DND-41 (cell line): ENCODE results near the gene KCNAB1.
A peak's percentile ranks its signal among the peaks of the same experiment; 100 is the strongest.
"Not testable (repeated sequence)": the region's sequence is repeated elsewhere in the genome, so short reads cannot be mapped to it uniquely, and the experiment has no call there.

Source experiments
- ATAC-seq: fragments of 200-7000 bp; cut with Tn5 transposase; 3 replicates; pipeline ENCODE4 v1.9.1; 2021; ENCODE audit warnings: low read depth; ENCODE audit not compliant: insufficient read depth
- DNase-seq: peaks from one replicate; pipeline ENCODE4 v3.0.0-alpha.2; 2020
- H2AFZ ChIP-seq: 2 replicates; pipeline ENCODE4 v1.6.0; 2012; ENCODE audit warnings: low read depth, low read length
- H3K27ac ChIP-seq: 2 replicates; pipeline ENCODE4 v1.5.1; 2012; ENCODE audit warnings: low read length, inconsistent platforms
- H3K27me3 ChIP-seq: fragments of 200-600 bp; sonication (generic); 2 replicates; pipeline ENCODE4 v1.6.0; 2012; ENCODE audit warnings: low read length, mild to moderate bottlenecking, inconsistent platforms; ENCODE audit not compliant: insufficient read depth, poor library complexity
- H3K36me3 ChIP-seq: 2 replicates; pipeline ENCODE4 v1.5.1; 2012; ENCODE audit warnings: low read length, inconsistent platforms; ENCODE audit not compliant: insufficient read depth
- H3K4me1 ChIP-seq: 2 replicates; pipeline ENCODE4 v1.5.1; 2012; ENCODE audit warnings: mild to moderate bottlenecking, low read length; ENCODE audit not compliant: insufficient read depth
- H3K4me2 ChIP-seq: 2 replicates; pipeline ENCODE4 v1.6.0; 2012; ENCODE audit warnings: mild to moderate bottlenecking, moderate library complexity, low read length, inconsistent platforms; ENCODE audit not compliant: insufficient read depth
- H3K4me3 ChIP-seq, 2 experiments: fragments of 200-600 bp in 1 of 2; shearing (Covaris generic) in 1 of 2; 2 replicates each; pipeline ENCODE4 v1.5.1; 2012 to 2016; ENCODE audit warnings: inconsistent platforms in 2 of 2, low read length in 2 of 2, mild to moderate bottlenecking in 2 of 2, low read depth in 1 of 2, moderate library complexity in 1 of 2
- H3K79me2 ChIP-seq: 2 replicates; pipeline ENCODE4 v1.6.0; 2012; ENCODE audit warnings: low read length, inconsistent platforms; ENCODE audit not compliant: insufficient read depth
- H3K9ac ChIP-seq: 2 replicates; pipeline ENCODE4 v1.6.0; 2012; ENCODE audit warnings: low read depth, mild to moderate bottlenecking, inconsistent platforms, low read length, moderate library complexity
- H3K9me3 ChIP-seq: 2 replicates; pipeline ENCODE4 v1.5.1; 2012; ENCODE audit warnings: low read length, moderate library complexity, mild to moderate bottlenecking, inconsistent platforms; ENCODE audit not compliant: insufficient read depth, severe bottlenecking
- H4K20me1 ChIP-seq: 2 replicates; pipeline ENCODE4 v1.6.0; 2012; ENCODE audit warnings: low read length; ENCODE audit not compliant: insufficient read depth
- EZH2 ChIP-seq: IDR thresholded peaks from 3 replicates; pipeline ENCODE4 v1.6.1; 2012; ENCODE audit warnings: borderline replicate concordance, low read depth, mild to moderate bottlenecking, moderate library complexity, low read length, inconsistent platforms; ENCODE audit not compliant: severe bottlenecking
- TF ChIP-seq, protein P1 (sequence below): IDR thresholded peaks from 2 replicates; pipeline ENCODE4 v1.5.1; 2012; ENCODE audit warnings: borderline replicate concordance, low read length, moderate library complexity, mild to moderate bottlenecking; ENCODE audit not compliant: poor library complexity, severe bottlenecking; ENCODE audit errors: extremely low read depth

Gene KCNAB1

DNA sequence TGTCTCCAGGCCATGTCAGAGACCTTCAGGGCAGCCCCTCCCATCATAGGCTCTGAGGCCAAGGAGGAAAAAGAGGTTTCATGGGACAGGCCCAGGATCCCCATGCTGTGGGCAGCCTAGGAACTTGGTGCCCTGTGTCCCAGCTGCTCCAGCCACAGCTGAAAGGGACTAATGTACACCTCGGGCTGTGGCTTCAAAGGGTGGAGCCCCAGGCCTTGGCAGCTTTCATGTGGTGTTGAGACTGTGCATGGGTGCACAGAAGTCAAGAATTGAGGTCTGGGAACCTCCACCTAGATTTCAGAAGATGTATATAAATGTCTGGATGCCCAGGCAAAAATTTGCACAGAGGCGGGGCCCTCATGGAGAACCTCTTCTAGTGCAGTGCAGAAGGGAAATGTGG is 441.2 kb downstream of the KCNAB1 start:
- no peaks in the 10 kb centered on the region for H3K4me1 ChIP-seq
- no peak overlapping the region for H2AFZ ChIP-seq
- DNase-seq (no peak), ATAC-seq (peak; percentile 56; the same call in 2 of the 3 replicates)
- no peak overlapping the region for H3K9ac ChIP-seq
- H3K27me3 ChIP-seq: peaks cover 17% of the 10 kb centered on the region
- no peak overlapping the region for H3K4me3 ChIP-seq
- H4K20me1 ChIP-seq: no peaks in the 10 kb centered on the region
- H3K4me2 ChIP-seq: no peak overlapping the region
- H3K36me3 ChIP-seq: no peaks in the 10 kb centered on the region
- no peaks in the 10 kb centered on the region for H3K79me2 ChIP-seq
- H3K9me3 ChIP-seq: no peaks in the 10 kb centered on the region
- no peak overlapping the region for H3K27ac ChIP-seq
- TF ChIP-seq, protein P1, sequence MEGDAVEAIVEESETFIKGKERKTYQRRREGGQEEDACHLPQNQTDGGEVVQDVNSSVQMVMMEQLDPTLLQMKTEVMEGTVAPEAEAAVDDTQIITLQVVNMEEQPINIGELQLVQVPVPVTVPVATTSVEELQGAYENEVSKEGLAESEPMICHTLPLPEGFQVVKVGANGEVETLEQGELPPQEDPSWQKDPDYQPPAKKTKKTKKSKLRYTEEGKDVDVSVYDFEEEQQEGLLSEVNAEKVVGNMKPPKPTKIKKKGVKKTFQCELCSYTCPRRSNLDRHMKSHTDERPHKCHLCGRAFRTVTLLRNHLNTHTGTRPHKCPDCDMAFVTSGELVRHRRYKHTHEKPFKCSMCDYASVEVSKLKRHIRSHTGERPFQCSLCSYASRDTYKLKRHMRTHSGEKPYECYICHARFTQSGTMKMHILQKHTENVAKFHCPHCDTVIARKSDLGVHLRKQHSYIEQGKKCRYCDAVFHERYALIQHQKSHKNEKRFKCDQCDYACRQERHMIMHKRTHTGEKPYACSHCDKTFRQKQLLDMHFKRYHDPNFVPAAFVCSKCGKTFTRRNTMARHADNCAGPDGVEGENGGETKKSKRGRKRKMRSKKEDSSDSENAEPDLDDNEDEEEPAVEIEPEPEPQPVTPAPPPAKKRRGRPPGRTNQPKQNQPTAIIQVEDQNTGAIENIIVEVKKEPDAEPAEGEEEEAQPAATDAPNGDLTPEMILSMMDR: no peak
- TF ChIP-seq EZH2: no peak

DNA sequence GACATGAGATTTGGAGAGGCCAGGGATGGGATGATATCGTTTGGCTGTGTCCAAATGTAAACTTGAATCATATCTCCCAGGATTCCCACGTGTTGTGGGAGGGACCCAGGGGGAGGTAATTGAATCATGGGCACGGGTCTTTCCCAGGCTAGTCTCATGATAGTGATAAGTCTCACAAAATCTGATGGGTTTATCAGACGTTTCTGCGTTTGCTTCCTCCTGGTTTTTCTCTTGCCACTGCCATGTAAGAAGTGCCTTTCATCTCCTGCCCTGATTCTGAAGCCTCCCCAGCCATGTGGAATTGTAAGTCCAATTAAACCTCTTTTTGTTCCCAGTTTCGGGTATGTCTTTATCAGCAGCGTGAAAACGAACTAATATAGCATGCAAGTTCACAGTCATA is 442.1 kb downstream of the KCNAB1 start:
- H3K4me3 ChIP-seq, H2AFZ ChIP-seq, H4K20me1 ChIP-seq, H3K79me2 ChIP-seq, DNase-seq, H3K36me3 ChIP-seq, ATAC-seq, H3K9me3 ChIP-seq, H3K4me1 ChIP-seq, H3K27ac ChIP-seq, H3K4me2 ChIP-seq, H3K9ac ChIP-seq: not testable (repeated sequence)
- H3K27me3 ChIP-seq: peaks cover 17% of the 10 kb centered on the region

DNA sequence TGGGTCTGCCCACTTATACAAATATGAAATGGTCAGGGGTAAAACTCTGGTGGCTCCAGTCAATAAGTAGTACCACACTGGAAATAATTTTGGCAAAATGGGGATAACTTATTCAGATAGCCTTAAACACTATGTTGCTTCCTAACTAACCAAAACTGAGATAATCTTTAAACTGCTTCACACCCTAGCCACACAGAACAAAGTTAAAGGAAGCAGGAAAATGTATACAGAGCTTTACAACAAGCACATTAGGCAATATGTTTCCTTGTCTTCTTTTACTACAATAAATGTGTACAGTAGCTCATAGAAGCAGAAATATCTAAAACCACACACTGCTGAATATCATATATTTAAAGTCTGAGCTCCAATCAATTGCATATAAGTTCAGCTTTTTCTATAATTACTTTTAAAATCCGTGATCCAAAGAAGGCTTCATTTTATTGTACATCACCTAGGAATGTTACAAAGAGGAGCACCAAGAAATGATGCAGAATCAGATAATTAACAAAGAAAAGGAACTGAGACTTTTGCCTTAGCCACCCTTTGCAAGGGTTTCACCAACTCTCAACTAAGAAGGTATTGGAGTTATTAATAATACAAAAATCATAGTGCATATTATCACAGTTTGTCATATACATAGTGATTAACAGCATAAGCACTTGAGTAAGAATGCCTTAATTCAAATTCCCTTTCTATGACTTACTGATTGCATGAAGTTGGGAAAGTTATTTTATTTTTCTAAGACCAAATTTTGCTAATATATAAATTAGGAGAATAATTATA is 443.7 kb downstream of the KCNAB1 start:
- DNase-seq (no peak), ATAC-seq (no peak)
- H3K27me3 ChIP-seq: peaks cover 17% of the 10 kb centered on the region
- TF ChIP-seq EZH2: no peak
- TF ChIP-seq, protein P1: no peak
- no peaks in the 10 kb centered on the region for H3K4me1 ChIP-seq
- H4K20me1 ChIP-seq: no peaks in the 10 kb centered on the region
- H3K36me3 ChIP-seq: no peaks in the 10 kb centered on the region
- H3K4me3 ChIP-seq: no peak overlapping the region
- no peak overlapping the region for H3K27ac ChIP-seq
- H3K9me3 ChIP-seq: no peaks in the 10 kb centered on the region
- no peak overlapping the region for H3K4me2 ChIP-seq
- no peak overlapping the region for H2AFZ ChIP-seq
- no peaks in the 10 kb centered on the region for H3K79me2 ChIP-seq
- H3K9ac ChIP-seq: no peak overlapping the region

DNA sequence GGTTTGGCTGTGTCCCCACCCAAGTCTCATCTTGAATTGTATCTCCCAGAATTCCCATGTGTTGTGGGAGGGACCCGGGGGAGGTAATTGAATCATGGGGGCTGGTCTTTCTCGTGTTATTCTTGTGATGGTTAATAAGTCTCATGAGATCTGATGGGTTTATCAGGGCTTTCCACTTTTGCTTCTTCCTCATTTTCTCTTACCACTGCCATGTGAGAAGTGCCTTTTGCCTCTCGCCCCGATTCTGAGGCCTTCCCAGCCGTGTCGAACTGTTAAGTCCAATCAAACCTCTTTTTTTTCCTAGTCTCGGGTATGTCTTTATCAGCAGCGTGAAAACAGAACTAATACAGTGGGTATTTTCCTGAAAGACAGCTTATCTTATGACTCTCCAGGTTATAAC is 448.6 kb downstream of the KCNAB1 start:
- not testable (repeated sequence) for H2AFZ ChIP-seq, H3K9me3 ChIP-seq, H3K4me2 ChIP-seq, H3K9ac ChIP-seq, H3K79me2 ChIP-seq, DNase-seq, H3K36me3 ChIP-seq, H3K27ac ChIP-seq, H3K4me3 ChIP-seq, ATAC-seq, H3K4me1 ChIP-seq, H4K20me1 ChIP-seq
- peaks cover 18% of the 10 kb centered on the region for H3K27me3 ChIP-seq

DNA sequence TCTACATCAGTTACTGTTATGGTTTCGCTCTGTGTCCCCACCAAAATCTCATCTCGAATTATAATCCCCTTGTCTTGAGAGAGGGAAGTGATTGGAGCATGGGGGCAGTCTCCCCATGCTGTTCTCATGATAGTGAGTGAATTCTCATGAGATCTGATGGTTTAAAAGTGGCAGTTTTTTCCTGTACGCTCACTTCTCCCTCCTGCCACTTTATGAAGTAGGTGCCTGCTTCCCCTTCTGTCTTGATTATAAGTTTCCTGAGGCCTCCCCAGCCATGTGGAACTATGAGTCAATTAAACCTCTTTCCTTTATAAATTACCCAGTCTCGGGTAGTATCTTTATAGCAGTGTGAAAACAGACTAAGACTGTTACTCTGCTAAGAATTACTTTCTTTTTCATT is 449.5 kb downstream of the KCNAB1 start:
- H3K27ac ChIP-seq, ATAC-seq, H3K4me3 ChIP-seq, H3K36me3 ChIP-seq, H3K9me3 ChIP-seq, H3K79me2 ChIP-seq, H3K4me2 ChIP-seq, H3K9ac ChIP-seq, DNase-seq, H3K4me1 ChIP-seq, H2AFZ ChIP-seq, H4K20me1 ChIP-seq: not testable (repeated sequence)
- peaks cover 13% of the 10 kb centered on the region for H3K27me3 ChIP-seq
